GM13976 (cell line): Measurements from ENCODE around the gene LRRC47.

Experiments
- DNase-seq: peaks from one replicate; pipeline ENCODE4 v3.0.0; 2012; ENCODE audit warnings: low spot score
- CTCF ChIP-seq: IDR thresholded peaks from 2 replicates; pipeline ENCODE4 v1.5.1; 2012; ENCODE audit warnings: borderline replicate concordance, mild to moderate bottlenecking; ENCODE audit not compliant: insufficient read depth; ENCODE audit errors: extremely low read depth, missing control alignments, control extremely low read depth
- in situ Hi-C: fragments of 300-500 bp; cut with MboI; formaldehyde crosslinking; loops from one replicate; pipeline ENCODE4 v1.12.0; 2022; ENCODE audit warnings: low sequenced_read_pairs, mixed read lengths, inconsistent platforms; ENCODE audit not compliant: unreplicated experiment

LRRC47 gene

GRCh38 chr1:3742439-3743298 is 53.6 kb downstream of the LRRC47 start:
- no peak for DNase-seq
- no peak for TF ChIP-seq CTCF
- in situ Hi-C loops = no loop called here

- in situ Hi-C loops = no loop called here
- no peak for TF ChIP-seq CTCF
- DNase-seq = no peak
These were observed 54.5 kb downstream of the LRRC47 start for GRCh38 chr1:3741566-3742438.

GRCh38 chr1:3740752-3741151 is 55.5 kb downstream of the LRRC47 start:
- no peak for DNase-seq
- no peak for TF ChIP-seq CTCF
- in situ Hi-C loops = no loop called here

- TF ChIP-seq CTCF = no peak
- no peak for DNase-seq
- in situ Hi-C loops = no loop called here
These were observed 56.3 kb downstream of the LRRC47 start for GRCh38 chr1:3740042-3740441.

GRCh38 chr1:3738943-3739342 is 57.4 kb downstream of the LRRC47 start:
- DNase-seq = no peak
- no peak for TF ChIP-seq CTCF
- in situ Hi-C loops = no loop called here

GRCh38 chr1:3736708-3737107 is 59.6 kb downstream of the LRRC47 start:
- no peak for DNase-seq
- in situ Hi-C loops = no loop called here
- TF ChIP-seq CTCF = no peak
